HG03060 (cell line): ENCODE data around the gene AKT1.

Experiments used
- ATAC-seq: cut with Tn5 transposase; IDR thresholded peaks from one replicate; pipeline ENCODE4 v1.9.1; 2021; ENCODE audit warnings: low read depth, moderate number of reproducible peaks; ENCODE audit not compliant: unreplicated experiment

AKT1 gene

DNA sequence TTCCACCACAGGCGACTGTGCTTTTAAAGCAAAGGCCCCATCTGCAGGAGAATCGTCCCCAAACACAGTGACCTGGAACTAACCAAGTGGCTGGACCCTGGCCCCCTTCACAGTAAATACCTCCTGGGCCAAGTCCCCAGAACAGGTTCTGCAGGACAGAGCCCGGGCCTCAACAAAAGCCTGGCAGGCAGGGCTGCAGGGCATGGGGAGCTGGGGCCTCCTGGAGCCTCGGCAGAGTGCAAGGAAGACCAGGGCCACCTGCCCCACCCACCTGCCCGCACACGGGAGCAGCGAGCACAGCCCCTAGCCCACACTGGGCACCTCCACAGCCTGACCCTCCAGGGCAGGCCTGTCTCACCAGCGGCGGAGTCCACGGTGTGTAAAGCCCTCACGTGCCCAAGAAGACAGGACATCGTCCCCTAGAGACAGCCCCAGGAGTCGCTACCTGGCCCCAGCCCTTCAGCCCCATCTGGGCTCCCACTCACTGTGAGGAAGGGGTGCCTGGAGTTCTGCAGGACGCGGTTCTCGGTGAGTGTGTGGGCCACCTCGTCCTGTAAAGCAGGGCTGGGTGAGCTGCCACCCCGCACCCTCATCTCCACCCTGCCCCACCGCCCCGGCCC is 21.0 kb downstream of the AKT1 start:
- ATAC-seq, result no peak

DNA sequence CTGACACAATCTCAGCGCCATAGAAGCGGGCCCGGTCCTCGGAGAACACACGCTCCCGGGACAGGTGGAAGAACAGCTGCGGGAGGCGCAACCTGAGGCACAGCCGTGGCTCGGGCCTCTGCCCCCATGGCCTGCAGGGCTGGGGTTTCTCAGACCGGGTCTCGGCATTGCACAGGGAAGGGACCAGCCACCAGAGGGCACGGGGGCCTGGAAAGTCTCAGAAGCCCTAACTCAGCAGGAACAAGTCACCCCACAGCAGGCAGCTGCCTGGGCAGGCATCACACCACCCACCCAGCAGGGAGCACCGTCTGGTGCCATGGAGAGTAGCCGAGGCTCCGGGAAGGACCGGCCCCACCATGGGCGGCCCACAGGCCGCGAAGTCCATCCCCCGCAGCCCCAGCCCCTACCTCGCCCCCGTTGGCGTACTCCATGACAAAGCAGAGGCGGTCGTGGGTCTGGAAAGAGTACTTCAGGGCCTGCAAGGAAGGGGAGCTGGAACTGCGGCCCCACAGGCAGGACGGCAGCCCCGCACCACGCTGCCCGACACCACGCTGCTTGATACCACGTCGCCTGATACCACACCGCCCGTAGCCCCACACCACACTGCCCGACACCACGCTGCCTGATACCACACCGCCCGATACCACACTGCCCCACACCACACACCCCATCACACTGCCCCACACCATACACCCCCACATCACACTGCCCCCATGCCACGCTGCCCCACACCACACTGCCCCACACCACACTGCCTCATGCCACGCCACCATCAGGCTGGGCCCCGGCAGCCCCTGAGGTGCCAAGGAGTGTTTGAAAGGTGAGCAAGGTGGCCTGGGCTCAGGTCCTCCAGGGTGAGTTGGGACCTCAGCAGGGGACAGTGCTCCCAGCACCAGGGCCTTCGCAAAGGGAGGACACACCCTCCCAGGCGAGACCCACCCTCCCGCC is 21.8 kb downstream of the AKT1 start:
- ATAC-seq, result no peak

- ATAC-seq, result no peak
Observed at GRCh38 chr14:104772707-104773504, 22.6 kb downstream of the AKT1 start.

- ATAC-seq, result no peak
Observed at GRCh38 chr14:104771918-104772706, 23.4 kb downstream of the AKT1 start.

- no peak for ATAC-seq
Observed at GRCh38 chr14:104771374-104771773, 24.2 kb downstream of the AKT1 start.

DNA sequence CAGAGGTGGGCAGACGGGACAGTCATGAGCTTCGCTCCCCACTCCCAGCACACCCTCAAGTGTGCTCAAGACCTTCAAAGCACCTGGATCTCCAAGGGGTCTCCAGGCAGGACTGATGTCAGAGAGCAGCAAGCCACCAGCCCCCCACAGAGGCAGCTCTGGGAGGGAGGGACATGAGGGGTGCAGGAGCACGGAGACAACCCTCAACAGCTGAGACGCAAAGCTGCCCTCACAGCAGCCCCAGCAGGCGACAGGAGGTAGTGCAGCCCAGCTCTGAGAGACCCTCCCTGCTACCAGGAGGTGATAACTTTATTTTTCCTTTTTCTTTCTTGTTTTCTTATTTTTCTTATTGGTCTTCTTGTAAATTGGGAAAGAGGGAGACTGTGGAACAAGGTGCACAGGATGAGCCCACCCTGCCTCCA is 24.7 kb downstream of the AKT1 start:
- no peak for ATAC-seq

- ATAC-seq, result no peak
Observed at GRCh38 chr14:104770072-104770579, 25.4 kb downstream of the AKT1 start.

DNA sequence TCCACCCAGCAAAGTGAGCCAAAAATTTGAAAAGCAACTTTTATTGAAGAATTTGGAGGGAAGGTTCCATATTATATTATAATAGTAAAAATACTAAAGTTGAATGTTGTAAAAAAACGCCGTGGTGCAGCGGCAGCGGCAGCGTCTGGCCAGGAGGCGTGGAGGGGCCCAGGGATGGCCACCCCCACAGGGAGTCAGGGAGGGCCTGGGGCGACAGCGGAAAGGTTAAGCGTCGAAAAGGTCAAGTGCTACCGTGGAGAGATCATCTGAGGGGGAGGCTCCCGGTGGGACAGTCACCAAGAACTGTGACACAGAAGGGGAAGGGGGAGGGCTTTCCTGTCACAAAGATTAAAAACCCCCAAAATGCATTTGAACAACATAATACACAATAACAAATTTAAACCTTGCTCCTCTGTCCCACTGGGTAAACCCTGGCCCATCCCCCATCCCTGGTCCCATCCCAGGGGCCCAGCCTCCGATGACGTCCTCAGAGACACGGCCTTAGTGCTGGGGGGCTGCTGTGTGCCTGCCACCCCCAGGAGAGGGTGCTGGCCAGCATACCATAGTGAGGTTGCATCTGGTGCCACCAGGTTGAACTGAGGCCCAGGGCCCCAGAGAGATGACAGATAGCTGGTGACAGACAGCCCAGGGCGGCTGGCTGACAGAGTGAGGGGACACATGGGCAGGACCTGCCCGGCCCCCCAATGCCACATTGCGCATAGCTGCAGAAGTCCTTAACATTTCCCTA is 26.1 kb downstream of the AKT1 start:
- ATAC-seq, result no peak

- ATAC-seq, result no peak
Observed at GRCh38 chr14:104768437-104769323, 26.9 kb downstream of the AKT1 start.

DNA sequence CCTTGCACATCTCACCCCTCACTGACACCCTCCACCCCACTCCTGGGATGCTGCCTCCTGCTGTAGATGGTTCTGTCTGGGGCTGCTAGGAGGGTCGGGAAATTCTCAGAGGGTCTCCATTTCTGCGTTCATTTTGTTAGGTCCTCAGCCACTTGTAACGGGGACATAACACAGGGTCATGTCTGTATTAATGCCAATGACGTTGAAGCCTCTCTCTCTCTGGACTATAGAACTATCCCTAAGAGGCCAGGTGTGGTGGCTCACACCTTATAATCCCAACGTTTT is 28.0 kb downstream of the AKT1 start:
- no peak for ATAC-seq

DNA sequence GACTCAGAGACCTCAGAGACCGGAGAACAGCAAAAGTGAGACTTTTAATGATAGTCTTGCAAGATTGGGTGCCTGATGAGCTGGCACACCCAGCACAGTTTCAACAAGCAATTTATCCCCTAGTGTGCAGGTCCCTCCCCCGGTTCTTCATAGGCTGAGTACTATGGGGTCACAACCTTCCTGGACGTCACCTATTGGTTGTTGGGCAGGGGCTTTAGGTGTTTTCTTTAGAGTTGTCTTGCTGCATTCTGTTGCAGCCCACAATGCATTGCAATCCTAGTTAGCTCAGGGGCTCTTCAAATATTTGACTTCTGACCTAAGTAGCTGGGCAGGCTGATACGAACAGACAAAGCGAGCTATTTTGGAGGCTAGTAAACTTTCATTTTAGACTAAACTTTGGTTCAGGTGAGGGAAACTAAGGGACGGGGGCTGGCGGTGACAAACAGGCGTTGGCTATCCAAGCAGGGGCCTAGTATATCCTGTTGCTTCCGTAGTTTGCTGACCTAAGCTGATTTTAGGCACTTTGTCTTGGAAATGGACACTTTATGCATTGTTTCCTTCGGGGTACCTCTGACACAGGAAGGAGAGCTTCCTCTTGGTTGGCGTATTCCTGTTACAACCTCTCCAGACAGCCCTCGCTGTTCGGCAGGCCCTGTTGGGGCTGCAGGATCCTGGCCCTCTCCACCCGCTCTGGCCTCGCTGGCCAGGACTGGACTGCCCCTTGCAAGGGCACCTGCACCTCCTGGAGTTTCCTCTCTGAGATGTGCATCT is 28.5 kb downstream of the AKT1 start:
- no peak for ATAC-seq

DNA sequence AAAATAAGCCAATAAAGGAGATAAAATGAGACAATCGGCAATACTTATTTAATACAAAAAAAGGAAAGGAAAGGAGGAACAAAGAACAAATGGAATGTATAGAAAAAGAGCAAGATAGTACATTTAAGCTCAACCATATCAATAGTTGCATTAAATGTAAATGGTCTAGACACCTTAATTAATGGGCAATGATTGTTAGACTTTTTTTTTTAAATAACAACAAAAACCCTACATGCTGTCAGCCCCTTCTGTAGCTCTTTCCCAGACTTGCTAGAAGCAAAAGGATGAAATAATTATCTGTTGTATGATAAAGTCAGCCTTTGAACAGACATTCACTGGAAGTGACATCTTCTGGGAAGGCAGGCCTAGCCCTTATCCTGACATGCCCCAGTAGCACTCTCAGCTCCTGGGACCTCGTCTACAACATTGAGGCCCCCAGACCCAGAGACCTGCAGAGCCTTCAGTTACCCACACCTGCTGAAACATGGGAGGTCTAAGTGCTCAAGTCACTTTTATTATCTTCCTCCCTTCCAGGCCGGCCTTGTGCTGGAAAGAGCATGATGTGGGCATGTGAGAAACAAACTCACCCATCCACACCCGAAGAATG is 29.2 kb downstream of the AKT1 start:
- no peak for ATAC-seq

- ATAC-seq, result no peak
Observed at GRCh38 chr14:104765517-104765916, 30.0 kb downstream of the AKT1 start.

GRCh38 chr14:104758981-104759969 is 36.3 kb downstream of the AKT1 start:
- ATAC-seq, result no peak

DNA sequence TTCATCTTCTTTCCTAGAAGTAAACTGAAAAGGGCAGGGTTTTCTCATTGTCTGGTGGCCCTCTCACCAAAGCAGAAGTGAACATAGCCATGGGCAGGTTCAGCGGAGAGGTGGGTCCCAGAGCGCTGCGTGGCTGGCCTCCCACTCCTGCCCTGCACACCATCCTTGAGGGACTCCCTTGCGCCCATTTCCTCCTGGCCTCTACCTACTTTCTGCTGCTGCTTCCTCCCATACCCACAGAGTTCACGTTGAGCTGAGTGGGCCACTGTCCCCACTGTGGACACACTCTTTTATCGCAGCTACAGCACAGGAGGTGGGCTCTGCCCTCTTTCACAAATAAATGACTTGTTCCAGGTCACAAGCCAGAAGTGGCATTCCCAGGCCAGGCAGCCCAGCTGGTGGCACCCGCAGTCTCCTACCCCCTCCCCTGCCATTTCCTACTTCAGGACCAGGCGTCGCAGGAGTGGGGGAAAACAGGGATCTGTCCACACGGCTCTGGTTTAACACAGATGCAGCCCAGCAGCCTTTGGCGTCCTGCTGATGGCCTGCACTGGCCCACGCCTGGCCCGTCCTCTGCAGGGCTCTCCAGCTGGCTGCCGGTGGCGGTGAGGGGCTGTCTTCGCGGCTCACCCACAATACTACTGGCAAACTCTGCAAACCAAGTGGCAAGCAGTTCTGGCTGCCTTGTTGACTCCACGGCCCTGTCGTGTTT is 37.7 kb downstream of the AKT1 start:
- no peak for ATAC-seq

- ATAC-seq, result no peak
Observed at GRCh38 chr14:104757238-104757585, 38.3 kb downstream of the AKT1 start.
